SU-DHL-6 (cell line): ENCODE data around the gene FAM111A.

Experiments used
- H2AFZ ChIP-seq: fragments of 200-600 bp; sonication (generic); 2 replicates; pipeline ENCODE4 v1.6.1; 2014; ENCODE audit warnings: low read depth, mild to moderate bottlenecking, moderate library complexity, mixed read lengths, antibody characterized with exemption, low read length; ENCODE audit not compliant: severe bottlenecking
- H3F3A ChIP-seq: fragments of 200-600 bp; shearing (Covaris generic); 2 replicates; pipeline ENCODE4 v1.6.0; 2016; ENCODE audit warnings: antibody characterized with exemption, mild to moderate bottlenecking; ENCODE audit not compliant: insufficient read depth
- H3K27ac ChIP-seq: fragments of 200-600 bp; sonication (generic); 2 replicates; pipeline ENCODE4 v1.5.1; 2016; ENCODE audit warnings: low read depth, mild to moderate bottlenecking, low read length, moderate library complexity, mixed read lengths
- H3K27me3 ChIP-seq: fragments of 200-600 bp; sonication (generic), shearing (Covaris generic); 2 replicates; pipeline ENCODE4 v1.6.0; 2014; ENCODE audit warnings: mild to moderate bottlenecking, low read length
- H3K36me3 ChIP-seq: fragments of 200-600 bp; sonication (generic); 2 replicates; pipeline ENCODE4 v1.6.1; 2014; ENCODE audit warnings: mild to moderate bottlenecking, low read length, mixed read lengths
- H3K4me2 ChIP-seq: fragments of 300-600, 200-600 bp; shearing (Covaris generic), sonication (generic); 2 replicates; pipeline ENCODE4 v1.6.0; 2014; ENCODE audit warnings: low read length, low read depth, mild to moderate bottlenecking; ENCODE audit not compliant: poor library complexity, severe bottlenecking
- H3K4me3 ChIP-seq: fragments of 200-600 bp; sonication (generic); 2 replicates; pipeline ENCODE4 v1.5.1; 2014; ENCODE audit warnings: antibody characterized with exemption, low read length, mild to moderate bottlenecking, mixed read lengths; ENCODE audit not compliant: insufficient read depth, poor library complexity, severe bottlenecking
- H3K79me2 ChIP-seq: fragments of 200-600 bp; sonication (generic); 2 replicates; pipeline ENCODE4 v1.6.1; 2014; ENCODE audit warnings: mild to moderate bottlenecking, low read length, moderate library complexity; ENCODE audit not compliant: insufficient read depth
- H3K9ac ChIP-seq: fragments of 200-600 bp; sonication (generic); 2 replicates; pipeline ENCODE4 v1.7.0; 2014; ENCODE audit warnings: mild to moderate bottlenecking, low read length
- H3K9me2 ChIP-seq: fragments of 200-600 bp; sonication (generic); replicated peaks from 2 replicates; pipeline ENCODE4 v1.6.1; 2014; ENCODE audit warnings: low read length; ENCODE audit not compliant: insufficient read depth
- H3K9me3 ChIP-seq: fragments of 200-600 bp; sonication (generic); 2 replicates; pipeline ENCODE4 v1.6.1; 2014; ENCODE audit warnings: low read length, mixed read lengths; ENCODE audit not compliant: insufficient read depth
- H4K20me1 ChIP-seq: fragments of 200-600 bp; sonication (generic); 2 replicates; pipeline ENCODE4 v1.6.1; 2014; ENCODE audit warnings: low read depth, mild to moderate bottlenecking, antibody characterized with exemption, low read length, moderate library complexity, mixed read lengths
- CTCF ChIP-seq: fragments of 200-600 bp; sonication (generic); IDR thresholded peaks from one replicate; pipeline ENCODE4 v1.5.1; 2017; ENCODE audit warnings: antibody characterized with exemption, mild to moderate bottlenecking, low read length, moderate library complexity; ENCODE audit not compliant: insufficient read depth, poor library complexity, severe bottlenecking
- EZH2phosphoT487 ChIP-seq: fragments of 200-600 bp; sonication (generic), shearing (Covaris generic); conservative IDR thresholded peaks from 2 replicates; pipeline ENCODE4 v1.6.1; 2018; ENCODE audit warnings: mild to moderate bottlenecking, antibody characterized with exemption, low read length, moderate library complexity, mixed read lengths

The FAM111A gene

GRCh38 chr11:59178402-59178801, 35.7 kb downstream of the FAM111A start:
- Histone ChIP-seq H3K79me2 (no peaks in the 10 kb centered on the region), H3K9ac (no peak overlapping the region), H3K27ac (no peak overlapping the region), H3K9me3 (peaks cover 18% of the 10 kb centered on the region; the same call in 1 of the 2 replicates), H3K9me2 (no peaks in the 10 kb centered on the region), H3K4me2 (no peak overlapping the region), H3K27me3 (no peaks in the 10 kb centered on the region), H3K36me3 (peaks cover 3% of the 10 kb centered on the region; the same call in 1 of the 2 replicates), H3F3A (no peaks in the 10 kb centered on the region), H2AFZ (no peak overlapping the region), H4K20me1 (no peaks in the 10 kb centered on the region; the same call in 1 of the 2 replicates), H3K4me3 (no peak overlapping the region)
- TF ChIP-seq EZH2phosphoT487 (no peak), CTCF (no peak)

- H3K4me3 ChIP-seq = no peak overlapping the region
- H2AFZ ChIP-seq = no peak overlapping the region
- no peaks in the 10 kb centered on the region for H3K79me2 ChIP-seq
- peaks cover 18% of the 10 kb centered on the region; the same call in 1 of the 2 replicates for H3K9me3 ChIP-seq
- no peaks in the 10 kb centered on the region for H3K27me3 ChIP-seq
- H3K4me2 ChIP-seq = no peak overlapping the region
- H3F3A ChIP-seq = no peaks in the 10 kb centered on the region
- H3K9me2 ChIP-seq = no peaks in the 10 kb centered on the region
- no peak overlapping the region for H3K27ac ChIP-seq
- no peak for TF ChIP-seq EZH2phosphoT487
- no peak for TF ChIP-seq CTCF
- H3K9ac ChIP-seq = no peak overlapping the region
- H3K36me3 ChIP-seq = peaks cover 3% of the 10 kb centered on the region; the same call in 1 of the 2 replicates
- no peaks in the 10 kb centered on the region; the same call in 1 of the 2 replicates for H4K20me1 ChIP-seq
Observed at GRCh38 chr11:59179121-59179520, 36.5 kb downstream of the FAM111A start.

GRCh38 chr11:59180168-59180776, 37.6 kb downstream of the FAM111A start:
- H3F3A ChIP-seq = no peaks in the 10 kb centered on the region
- TF ChIP-seq CTCF = no peak
- TF ChIP-seq EZH2phosphoT487 = no peak
- no peak overlapping the region for H3K9ac ChIP-seq
- no peak overlapping the region for H3K27ac ChIP-seq
- peaks cover 3% of the 10 kb centered on the region; the same call in 1 of the 2 replicates for H3K36me3 ChIP-seq
- H3K4me3 ChIP-seq = no peak overlapping the region
- H3K4me2 ChIP-seq = no peak overlapping the region
- no peaks in the 10 kb centered on the region for H3K79me2 ChIP-seq
- H3K27me3 ChIP-seq = no peaks in the 10 kb centered on the region
- H3K9me3 ChIP-seq = peaks cover 18% of the 10 kb centered on the region; the same call in 1 of the 2 replicates
- no peaks in the 10 kb centered on the region for H4K20me1 ChIP-seq
- H3K9me2 ChIP-seq = no peaks in the 10 kb centered on the region
- no peak overlapping the region for H2AFZ ChIP-seq
